Measurements from ENCODE around the gene ALDH3A2.

The ALDH3A2 gene

DNA sequence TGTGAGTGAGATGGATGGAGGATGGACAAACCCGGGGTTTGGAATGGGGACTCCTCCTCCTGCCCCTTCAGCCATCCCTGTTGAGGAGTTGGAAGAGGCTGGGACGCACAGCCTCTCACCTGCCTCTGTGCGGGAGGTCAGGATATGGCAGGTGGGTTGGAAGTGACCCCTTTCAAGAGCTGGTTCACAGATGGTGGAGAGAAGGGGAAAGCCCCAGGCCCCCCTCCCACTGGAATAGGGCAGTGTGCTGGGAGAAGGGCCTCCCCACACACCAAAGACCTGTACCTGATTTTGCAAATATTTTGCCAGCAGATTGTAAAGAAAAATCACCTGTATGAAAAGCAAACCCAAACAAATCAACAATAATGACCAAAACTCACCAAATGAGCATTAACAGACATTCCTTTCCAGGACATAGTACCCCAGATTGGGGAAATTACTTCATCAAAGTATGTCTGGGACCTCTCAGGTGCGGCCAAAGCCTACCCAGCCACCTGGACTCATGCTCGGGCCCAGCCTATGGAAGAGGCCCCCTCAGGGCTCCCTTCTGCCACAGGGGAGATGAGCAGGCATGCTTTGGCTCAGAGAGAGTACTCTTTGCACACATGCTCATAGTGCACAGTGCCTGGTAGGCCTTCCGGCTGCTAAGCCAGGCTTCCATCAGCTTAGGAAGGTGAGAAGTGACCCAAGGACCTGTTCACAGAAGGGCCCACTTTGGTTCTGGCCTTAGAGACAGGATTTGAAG, 60.1 kb downstream of the ALDH3A2 start:
- DNase-seq (ENCODE audit: low read depth, low spot score) = no peak
- no peak overlapping the region for H3K4me3 ChIP-seq (ENCODE audit: low read length)

DNA sequence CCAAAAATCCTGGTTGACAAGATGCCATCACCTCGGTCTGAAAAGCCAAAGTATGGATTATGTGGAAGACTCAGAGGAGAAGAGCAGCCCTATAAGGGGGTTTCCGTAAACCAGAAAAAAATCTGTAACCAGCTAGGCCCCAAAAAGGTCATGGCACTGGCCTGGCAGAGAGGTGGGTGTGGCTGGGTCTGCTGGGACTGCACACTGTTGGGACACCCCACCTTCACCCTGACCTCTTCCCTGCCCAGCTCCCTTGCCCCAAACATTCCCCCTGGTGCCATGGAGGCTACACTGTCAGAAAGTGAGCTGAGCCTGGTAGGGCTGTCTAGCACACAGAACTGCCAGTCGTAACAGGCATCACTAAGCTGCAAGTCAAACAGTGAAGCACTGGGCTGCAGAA, 61.3 kb downstream of the ALDH3A2 start:
- DNase-seq (ENCODE audit: low read depth, low spot score) = no peak
- no peak overlapping the region for H3K4me3 ChIP-seq (ENCODE audit: low read length)

DNA sequence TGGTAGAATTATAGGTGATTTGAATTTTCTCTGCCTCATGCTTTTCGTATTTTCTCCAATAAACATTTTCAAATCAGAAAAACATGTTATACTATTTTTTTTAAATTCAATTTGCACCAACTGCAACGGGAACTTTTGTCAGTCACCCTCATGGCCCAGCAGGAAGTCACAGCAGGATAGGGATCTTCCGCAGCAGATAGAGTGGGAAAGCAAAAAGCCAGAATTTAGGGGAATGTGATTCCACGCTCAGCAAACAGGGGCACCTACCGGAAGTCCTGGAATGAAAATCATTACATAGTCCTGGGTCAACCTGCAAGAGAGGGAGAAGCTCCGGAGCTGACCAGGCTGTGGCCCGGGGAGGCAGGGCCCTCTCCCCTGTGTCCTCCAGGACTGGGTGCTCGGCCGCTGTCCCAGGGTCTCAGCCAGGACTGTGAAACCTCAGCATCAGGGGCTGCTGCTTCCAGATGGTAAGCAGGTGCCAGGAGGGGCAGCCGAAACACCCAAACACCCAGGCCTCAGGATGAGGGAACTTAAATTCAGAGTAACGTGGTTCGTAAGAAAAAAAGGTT, 64.0 kb downstream of the ALDH3A2 start:
- no peak for DNase-seq (ENCODE audit: low read depth, low spot score)

DNA sequence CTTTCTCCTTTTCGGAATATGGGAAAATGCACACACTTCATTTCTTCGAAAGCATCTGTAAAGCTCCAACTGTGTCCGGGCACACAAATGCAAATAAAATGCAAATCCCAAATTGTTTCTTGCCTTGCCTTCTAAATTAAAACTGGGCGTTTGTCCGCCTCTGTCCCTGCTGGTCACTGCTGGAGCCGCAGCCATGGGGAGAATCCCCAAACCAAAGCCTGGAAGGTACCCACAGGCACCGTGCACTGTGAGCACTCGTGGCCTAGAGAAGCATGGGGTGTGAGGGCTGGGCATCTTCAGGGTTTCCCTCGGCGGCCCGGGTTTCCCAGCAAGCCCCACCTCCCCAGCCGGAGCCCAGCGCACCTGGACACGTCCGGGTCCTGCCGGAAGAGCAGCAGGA, 64.9 kb downstream of the ALDH3A2 start:
- no peak for DNase-seq (ENCODE audit: low read depth, low spot score)
- no peak overlapping the region for H3K4me3 ChIP-seq (ENCODE audit: low read length)

More for the DNA sequence above, 64.0 kb downstream of the ALDH3A2 start:
- no peak overlapping the region for H3K4me3 ChIP-seq (ENCODE audit: low read length)

DNA sequence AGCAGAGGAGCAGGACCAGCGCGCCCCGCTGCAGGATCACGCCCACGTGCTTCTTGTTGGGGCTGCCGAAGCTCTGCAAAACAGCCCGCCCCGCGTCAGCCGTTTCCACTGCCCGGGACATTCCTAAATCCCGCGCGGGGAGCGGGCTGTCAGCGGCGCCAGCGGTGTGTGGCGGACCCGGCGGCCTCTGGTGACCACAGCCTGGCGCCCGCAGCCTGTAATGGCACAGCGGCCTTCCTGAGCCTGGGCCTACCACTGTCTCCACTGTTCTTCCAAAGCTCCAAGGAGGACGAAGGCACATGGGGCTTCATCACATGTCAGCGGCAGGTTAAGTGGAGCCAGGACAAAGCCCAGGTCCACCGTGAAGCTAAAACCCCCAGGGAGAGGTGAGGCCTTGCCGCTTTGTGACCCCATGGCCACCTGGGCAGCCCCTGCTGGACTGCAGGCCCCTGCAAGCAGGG, 65.4 kb downstream of the ALDH3A2 start:
- H3K4me3 ChIP-seq (ENCODE audit: low read length) = no peak overlapping the region
- DNase-seq (ENCODE audit: low read depth, low spot score) = no peak

DNA sequence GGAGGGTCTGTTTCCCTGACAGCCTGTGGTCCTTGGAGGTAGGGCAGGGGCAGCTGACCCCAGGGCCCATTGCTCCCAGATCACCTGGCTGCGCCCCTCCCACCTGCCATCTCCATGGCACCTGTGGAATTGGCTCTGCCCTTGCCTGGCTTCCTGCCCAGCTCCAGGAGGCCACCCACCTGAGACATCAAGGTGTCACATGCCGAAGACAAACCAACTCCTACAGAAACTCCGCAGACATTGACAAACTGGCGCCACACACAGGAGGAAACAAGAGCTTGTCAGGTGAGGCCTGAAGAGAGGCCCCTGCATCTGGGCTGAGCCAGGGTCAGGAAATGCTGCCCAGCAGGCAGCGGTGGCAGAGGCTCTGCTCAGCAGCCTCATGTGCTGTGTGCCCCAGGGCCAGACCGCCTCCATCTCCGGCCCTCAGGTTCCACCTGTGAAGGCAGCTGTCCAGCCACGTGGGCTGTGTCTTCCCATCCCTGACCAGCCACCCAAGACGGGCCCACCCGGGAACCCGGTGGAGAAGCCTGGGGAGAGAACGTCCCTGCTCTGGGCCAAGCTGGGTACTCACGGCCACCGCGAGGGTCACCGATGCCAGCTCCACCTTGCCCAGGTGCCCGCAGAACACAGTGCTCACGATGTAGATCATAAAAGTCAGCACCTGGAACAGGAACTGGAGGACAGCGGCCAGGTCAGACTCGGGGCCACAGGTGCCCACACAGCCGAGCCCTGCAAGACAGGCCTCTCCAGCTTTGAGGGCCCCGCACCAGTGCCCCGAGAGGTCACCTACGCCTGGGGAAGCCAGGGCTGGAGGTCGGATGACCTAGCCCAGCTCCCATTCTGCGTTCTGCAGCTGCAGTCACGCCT, 66.2 kb downstream of the ALDH3A2 start:
- DNase-seq (ENCODE audit: low read depth, low spot score) = no peak
- H3K4me3 ChIP-seq (ENCODE audit: low read length) = no peak overlapping the region

DNA sequence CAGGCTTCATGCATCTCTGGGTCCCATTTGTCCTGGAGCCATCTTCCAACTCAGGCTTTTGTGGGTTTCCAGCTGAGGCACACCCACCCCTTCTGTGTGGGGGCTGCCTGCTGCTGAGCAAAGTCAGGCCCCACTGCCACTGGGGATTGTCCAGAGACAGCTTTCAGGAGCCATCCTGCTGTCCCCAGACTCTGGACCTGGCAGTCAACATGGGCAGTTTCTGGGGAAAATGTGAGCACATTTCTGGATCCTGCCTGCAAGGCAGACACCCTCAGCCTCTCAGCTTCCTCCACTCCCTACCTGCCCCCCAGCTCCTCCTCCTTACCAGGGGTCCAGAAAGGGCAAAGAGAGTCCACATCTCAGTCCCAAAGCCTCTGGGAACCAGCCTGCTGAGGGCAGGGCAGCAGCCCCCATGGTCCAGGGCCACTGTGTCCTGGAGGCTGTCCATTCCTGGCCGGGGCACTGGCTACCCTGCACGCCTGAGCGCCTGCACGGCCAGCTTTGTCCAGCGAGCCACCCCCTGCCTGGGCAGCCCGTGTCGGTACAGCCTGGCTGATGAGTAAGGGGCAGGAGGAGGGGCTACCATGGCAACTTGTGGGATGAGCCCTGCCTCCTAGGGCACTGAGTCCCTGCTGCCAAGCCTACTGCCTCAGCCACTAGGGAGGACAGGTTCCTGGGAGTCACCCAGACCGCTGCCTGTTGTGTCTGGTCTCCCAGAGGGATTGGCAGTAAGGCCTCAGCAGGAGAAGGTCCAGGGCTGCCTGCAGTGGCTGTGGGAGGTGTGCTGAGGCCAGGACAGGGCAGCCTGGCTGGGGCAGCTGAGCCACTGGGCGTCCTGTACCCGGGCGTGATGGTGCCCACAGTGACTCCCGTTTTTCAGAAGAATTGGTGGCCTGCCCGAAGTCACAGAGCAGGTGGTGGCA, 67.8 kb downstream of the ALDH3A2 start, which contains the start of gene SLC47A2:
Gene SLC47A2 (minus strand): TSS at position 477 of the 923 bp plus-strand sequence. CDS start 29 bp downstream, at position 448.
- no peak for DNase-seq (ENCODE audit: low read depth, low spot score)
- H3K4me3 ChIP-seq (ENCODE audit: low read length) = no peak within 1 kb of the TSS

DNA sequence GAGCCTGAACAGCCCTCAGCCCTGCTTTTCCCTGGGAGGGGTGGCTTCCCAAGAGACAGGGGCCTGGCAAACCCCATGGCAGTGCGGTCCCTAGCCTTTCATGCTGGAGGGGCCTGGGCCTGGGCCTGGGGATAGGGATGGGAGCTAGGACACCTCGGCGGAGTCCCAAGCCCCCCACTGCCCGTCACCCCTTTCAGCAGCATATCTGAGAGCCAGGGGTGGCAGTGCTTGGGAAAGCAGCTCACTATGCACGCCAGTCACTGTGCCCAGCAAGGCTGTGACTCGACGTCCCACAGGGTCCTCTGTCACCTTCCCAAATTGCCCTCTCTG, 68.4 kb downstream of the ALDH3A2 start:
- no peak for DNase-seq (ENCODE audit: low read depth, low spot score)
- H3K4me3 ChIP-seq (ENCODE audit: low read length) = no peak overlapping the region

DNA sequence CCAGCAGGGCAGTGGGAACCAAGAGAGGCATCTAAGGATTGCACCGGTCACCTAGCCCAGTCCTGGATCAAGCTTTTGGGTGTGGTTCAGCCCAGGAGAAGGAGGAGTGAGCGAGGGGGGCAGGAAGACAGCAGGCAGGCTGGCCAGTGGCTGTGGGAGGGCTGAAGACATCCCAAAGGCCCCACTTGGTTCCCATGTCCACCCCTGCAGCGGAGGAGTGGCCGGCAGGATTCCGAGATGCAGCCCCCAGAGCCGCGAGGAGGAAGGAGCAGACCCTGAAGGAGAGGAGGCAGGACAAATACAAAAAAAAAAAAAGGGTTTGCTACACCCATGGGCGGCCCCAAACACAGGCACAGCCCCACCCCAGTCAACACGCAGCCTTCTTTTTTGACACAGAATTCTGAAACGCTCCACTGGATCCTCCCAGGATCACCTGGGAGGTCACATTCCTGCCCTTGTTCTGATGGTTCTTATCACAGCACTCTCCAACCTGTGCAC, 68.9 kb downstream of the ALDH3A2 start:
- no peak for DNase-seq (ENCODE audit: low read depth, low spot score)
- H3K4me3 ChIP-seq (ENCODE audit: low read length) = no peak overlapping the region

DNA sequence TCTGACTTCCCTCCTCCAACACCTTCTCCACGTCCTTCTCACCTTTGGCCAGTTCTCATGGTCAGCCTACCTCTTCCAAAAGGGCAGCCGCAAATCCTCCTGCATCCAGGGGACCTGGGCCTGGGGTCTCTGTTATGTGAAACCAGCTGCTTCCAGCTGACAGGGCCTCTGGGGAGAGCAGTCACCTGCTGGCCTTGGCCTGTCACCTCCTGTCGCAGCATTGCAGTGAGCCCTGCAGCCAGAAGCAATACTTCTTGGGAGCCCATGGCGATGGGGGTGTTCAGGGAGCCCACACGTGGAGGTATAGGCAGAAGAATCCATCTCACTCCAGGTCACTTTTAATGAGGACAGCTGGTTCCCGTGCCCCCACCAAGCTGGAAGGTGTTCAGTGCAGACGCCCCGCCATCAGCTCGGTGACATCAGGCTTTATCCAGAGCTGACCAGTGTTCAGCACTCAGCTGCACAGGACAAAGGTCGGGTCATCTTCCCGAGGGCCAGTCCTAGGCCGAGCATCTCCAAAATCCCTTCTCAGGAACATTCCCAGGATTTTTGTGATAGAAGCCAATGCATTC, 69.6 kb downstream of the ALDH3A2 start:
- H3K4me3 ChIP-seq (ENCODE audit: low read length) = no peak overlapping the region
- DNase-seq (ENCODE audit: low read depth, low spot score) = no peak

DNA sequence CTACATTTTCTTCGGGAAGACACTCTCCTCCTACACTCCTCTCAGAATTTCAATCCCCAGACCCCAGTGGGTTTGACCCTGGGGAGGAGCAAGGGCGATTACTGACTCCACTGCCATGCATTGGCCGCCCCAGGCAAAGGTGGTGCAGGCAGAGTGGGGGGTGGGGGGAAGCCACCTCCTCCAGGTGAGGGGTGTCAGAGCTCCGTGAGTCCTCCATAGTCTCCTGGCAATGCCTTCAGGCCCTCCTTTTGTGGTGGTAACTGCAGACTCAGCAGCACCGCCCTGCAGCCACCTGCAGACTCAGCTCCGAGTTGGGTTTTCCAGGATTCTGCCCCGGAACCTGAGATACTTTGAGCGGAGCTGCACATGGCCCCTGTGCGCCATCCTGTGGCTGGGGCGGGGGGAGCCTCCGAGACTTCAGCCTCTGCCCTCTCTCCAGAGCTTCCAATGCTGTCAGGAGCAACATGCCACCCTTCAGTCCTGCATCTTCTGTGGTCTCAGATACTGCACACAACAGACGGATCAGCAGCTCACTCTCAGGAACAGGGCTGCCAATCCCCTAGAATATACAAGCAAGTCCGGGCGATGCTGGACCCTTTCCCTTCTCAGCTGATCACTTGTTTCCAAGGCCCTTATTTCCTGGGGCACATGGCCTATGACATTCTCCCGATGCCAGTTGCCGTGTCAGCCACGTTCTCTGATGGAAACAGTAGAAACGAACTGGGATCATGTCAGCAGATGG, 70.2 kb downstream of the ALDH3A2 start:
- H3K4me3 ChIP-seq (ENCODE audit: low read length) = no peak overlapping the region
- DNase-seq (ENCODE audit: low read depth, low spot score) = no peak

DNA sequence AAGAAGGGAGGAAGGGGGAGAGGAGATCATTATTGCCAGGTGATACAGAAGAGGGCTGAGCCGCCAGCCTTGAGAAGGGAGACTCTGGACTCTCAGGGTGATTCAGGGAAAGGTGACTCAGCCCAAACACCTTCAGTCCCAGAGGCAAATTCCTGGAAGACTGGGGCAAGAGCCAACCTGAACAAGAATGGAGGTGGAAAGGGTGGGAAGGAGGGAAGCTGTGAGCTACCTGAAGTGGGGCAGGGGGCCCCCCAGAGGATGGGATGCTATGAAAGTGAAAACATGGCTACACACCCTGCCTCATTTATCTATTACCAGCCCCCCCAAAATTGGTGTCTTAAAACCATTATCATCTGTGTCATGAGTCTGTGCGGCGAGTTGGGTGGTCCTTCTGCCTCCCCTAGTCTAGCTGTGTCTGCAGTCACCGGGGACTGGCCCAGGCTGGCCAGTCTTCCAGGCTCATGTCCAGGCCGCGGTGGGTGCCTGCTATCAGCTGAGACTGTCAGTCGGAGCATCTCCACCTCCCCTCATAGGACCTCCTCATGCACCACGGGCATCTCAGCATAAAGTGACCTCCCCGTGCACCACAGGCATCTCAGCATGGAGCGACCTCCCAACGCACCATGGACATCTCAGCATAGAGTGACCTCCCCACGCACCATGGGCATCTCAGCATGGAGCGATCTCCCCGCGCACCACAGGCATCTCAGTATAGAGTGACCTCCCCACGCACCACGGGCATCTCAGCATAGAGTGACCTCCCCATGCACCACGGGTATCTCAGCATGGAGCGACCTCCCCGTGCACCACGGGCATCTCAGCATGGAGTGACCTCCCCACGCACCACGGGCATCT, 71.0 kb downstream of the ALDH3A2 start:
- no peak overlapping the region for H3K4me3 ChIP-seq (ENCODE audit: low read length)

DNA sequence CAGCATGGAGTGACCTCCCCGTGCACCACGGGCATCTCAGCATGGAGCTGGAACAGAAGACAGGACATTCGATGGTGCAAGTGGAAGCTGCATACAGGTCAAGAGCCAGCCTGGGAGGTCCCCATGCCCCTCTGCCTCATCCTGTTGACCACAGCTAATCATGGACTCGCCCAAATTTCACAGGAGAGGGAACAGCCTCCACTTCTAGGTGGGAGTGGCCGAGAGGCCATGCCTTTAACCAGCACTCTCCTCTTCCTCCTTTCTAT, 71.6 kb downstream of the ALDH3A2 start:
- no peak for DNase-seq (ENCODE audit: low read depth, low spot score)
- H3K4me3 ChIP-seq (ENCODE audit: low read length) = no peak overlapping the region

More for the DNA sequence above, 71.0 kb downstream of the ALDH3A2 start:
- DNase-seq (ENCODE audit: low read depth, low spot score) = no peak

DNA sequence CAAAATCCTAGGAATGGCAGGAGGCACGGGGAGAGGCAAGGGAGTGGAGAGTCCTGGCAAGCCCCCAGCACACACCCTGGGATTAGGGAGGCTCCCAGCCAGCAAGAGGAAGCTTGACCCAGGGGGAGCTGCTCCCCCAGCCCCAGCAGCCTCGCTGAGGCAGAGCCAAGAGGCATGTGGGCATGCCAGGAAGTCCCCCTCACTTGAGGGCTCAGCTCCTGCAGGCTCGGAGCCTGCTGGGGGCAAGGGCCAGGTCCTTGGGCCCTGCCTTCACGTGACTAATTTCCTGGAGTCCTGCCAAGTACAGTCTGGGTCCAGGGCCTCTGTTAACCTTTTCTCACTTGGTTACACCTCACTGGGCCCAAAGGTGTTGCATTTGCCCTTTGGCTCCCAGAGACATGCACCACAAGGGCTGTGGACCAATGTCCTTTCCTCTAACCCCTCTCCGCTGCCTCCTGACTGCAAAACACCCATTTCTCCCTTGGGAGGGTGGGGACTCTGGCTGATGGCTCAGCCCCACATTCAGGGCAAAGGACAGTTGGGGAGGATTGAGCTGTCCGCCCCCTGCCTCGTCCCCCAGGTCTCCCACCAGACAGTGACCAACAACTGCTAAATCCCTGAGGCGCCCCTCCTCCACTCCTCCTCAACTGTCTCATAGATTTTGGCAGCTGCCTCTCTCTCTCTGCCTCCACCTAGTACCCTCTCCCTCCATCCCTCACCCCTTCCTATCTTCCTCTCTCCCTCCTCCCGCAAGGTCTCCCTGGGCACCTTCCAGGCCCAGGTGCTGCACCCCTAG, 72.3 kb downstream of the ALDH3A2 start:
- DNase-seq (ENCODE audit: low read depth, low spot score) = no peak
- no peak overlapping the region for H3K4me3 ChIP-seq (ENCODE audit: low read length)

DNA sequence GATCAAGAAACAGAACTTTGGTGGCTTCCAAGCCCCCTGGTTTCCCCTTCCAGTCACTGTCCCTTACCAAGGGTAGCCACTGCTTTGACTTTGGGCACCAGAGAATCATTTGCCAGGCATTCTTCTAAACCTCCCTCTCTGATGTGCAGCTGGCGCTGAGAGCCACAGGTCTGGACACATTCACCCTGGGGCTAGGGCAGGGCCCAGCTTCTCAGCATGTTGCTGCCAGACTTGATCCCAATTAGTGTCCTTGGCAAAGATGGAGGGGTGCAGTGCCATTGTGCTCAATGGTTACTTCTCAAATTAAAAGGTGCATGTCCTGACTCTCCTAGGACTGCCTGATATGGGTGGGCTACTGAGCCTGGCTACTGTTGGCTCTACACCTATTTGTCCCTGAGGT, 75.4 kb downstream of the ALDH3A2 start:
- no peak for DNase-seq (ENCODE audit: low read depth, low spot score)
- no peak overlapping the region for H3K4me3 ChIP-seq (ENCODE audit: low read length)

Measured in Jurkat, Clone E6-1 (cell line).